Measurements from ENCODE around the gene GNAI3. TPM values are rescaled to one million over a fixed set of nuclear protein-coding genes. Genes with fewer than 3 reads are reported as not detected.

Gene GNAI3
- total RNA-seq, 2 experiments from 2014 or later = 5.1 to 5.4 TPM

DNA sequence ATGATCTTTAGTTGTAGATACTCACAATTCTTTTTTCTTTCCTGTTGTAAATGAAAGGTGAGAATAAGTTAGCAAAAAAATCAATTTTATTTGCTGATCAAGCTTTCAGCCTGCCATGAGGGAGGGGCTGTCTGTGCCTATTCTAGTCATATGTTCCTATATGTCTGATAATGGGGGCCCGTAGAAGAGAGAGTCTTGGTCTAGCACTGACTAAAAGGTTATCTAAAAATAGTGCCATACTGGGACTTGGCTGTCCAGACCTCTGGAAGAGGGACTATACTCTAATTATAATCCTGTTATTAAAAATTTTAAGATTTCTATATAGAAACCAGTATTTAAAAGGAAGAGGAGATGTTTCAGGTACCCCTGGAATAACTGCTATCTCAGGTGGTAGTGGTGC, 18.6 kb downstream of the GNAI3 start:
- TF ChIP-seq, protein P1, sequence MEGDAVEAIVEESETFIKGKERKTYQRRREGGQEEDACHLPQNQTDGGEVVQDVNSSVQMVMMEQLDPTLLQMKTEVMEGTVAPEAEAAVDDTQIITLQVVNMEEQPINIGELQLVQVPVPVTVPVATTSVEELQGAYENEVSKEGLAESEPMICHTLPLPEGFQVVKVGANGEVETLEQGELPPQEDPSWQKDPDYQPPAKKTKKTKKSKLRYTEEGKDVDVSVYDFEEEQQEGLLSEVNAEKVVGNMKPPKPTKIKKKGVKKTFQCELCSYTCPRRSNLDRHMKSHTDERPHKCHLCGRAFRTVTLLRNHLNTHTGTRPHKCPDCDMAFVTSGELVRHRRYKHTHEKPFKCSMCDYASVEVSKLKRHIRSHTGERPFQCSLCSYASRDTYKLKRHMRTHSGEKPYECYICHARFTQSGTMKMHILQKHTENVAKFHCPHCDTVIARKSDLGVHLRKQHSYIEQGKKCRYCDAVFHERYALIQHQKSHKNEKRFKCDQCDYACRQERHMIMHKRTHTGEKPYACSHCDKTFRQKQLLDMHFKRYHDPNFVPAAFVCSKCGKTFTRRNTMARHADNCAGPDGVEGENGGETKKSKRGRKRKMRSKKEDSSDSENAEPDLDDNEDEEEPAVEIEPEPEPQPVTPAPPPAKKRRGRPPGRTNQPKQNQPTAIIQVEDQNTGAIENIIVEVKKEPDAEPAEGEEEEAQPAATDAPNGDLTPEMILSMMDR (IDR thresholded peaks at IDR 0.05) = no peak
- H3K9me3 ChIP-seq (ENCODE audit: control insufficient read depth in 1 of 2, insufficient read depth in 1 of 2, low read length in 2 of 2) = no peaks in the 10 kb centered on the region
- H3K36me3 Mint-ChIP-seq (ENCODE audit: low read depth) = no peaks in the 10 kb centered on the region
- ChIA-PET CTCF (interaction anchor here (1.6 kb wide), 1 partner anchor 34 kb away, joined by 3 read pairs; no protein-coding TSS in a partner anchor), POLR2A (no interaction called here)
- H3K9me3 Mint-ChIP-seq = no peaks in the 10 kb centered on the region
- H3K4me3 Mint-ChIP-seq = no peak overlapping the region
- H3K27ac ChIP-seq (ENCODE audit: low read depth in 1 of 2, low read length in 2 of 2) = no peak overlapping the region
- no peak for DNase-seq
- peaks cover 2% of the 10 kb centered on the region for H3K36me3 ChIP-seq (ENCODE audit: insufficient read depth, low read length)
- H3K4me1 ChIP-seq (ENCODE audit: insufficient read depth, low read length) = peaks cover 21% of the 10 kb centered on the region
- H3K27me3 ChIP-seq (ENCODE audit: control insufficient read depth in 1 of 2, insufficient read depth in 2 of 2, low read length in 2 of 2) = no peaks in the 10 kb centered on the region
- intact Hi-C loops (cut with DNase I, micrococcal nuclease) = no loop called here
- no peak overlapping the region for H3K4me3 ChIP-seq (ENCODE audit: low read length)
- no peaks in the 10 kb centered on the region for H3K27me3 Mint-ChIP-seq
- peaks cover 38% of the 10 kb centered on the region for H3K4me1 Mint-ChIP-seq (ENCODE audit: low read depth)
- ATAC-seq (ENCODE audit: poor library complexity) = no peak
- no peak overlapping the region for H3K27ac Mint-ChIP-seq

DNA sequence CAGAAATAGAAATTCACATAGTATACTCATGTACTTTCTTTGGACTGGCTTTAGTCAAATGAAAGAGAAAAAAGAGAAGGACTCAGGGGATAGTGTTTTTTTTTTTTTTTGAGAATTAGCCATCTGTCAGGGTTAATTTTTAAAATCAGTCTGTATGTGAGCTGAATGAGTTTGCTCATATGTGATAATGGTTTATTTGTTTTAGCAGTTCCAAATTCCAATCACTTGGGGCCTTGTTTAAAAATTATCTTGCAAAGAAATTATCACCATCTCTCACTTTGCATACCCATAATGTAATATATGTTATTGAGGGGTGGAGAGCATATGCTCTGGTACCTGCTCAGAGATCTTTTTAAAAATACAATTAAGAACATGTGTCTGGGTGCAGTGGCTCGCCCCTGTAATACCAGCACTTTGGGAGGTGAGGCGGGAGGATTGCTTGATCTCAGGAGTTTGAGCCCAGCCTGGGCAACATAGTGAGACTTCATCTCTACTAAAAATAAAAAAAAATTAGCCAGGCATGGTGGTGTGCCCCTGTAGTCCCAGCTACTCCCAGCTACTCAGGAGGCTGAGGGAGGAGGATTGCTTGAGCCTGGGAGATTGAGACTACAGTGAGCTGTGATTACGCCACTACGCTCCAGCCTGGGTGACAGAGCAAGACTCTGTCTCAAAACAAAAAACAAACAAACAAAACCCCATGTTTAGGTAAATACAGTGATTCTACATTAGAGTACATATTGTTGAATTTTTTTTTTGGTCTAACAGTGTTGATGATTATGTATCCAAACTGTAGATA, 19.7 kb downstream of the GNAI3 start:
- no peak for DNase-seq
- no peak overlapping the region for H3K27ac ChIP-seq (ENCODE audit: low read depth in 1 of 2, low read length in 2 of 2)
- ChIA-PET CTCF (interaction anchor here (1.6 kb wide), 1 partner anchor 35 kb away, joined by 3 read pairs; no protein-coding TSS in a partner anchor), POLR2A (interaction anchor here (1.9 kb wide), 1 partner anchor 12 kb away, joined by 5 read pairs; no protein-coding TSS in a partner anchor)
- H3K36me3 ChIP-seq (ENCODE audit: insufficient read depth, low read length) = peaks cover 2% of the 10 kb centered on the region
- no peaks in the 10 kb centered on the region for H3K27me3 ChIP-seq (ENCODE audit: control insufficient read depth in 1 of 2, insufficient read depth in 2 of 2, low read length in 2 of 2)
- no peaks in the 10 kb centered on the region for H3K9me3 Mint-ChIP-seq
- no peaks in the 10 kb centered on the region for H3K9me3 ChIP-seq (ENCODE audit: control insufficient read depth in 1 of 2, insufficient read depth in 1 of 2, low read length in 2 of 2)
- peak overlapping the region; percentile 32 for H3K27ac Mint-ChIP-seq
- H3K4me3 Mint-ChIP-seq = no peak overlapping the region
- no peak overlapping the region for H3K4me3 ChIP-seq (ENCODE audit: low read length)
- intact Hi-C loops (cut with DNase I, micrococcal nuclease) = no loop called here
- peaks cover 19% of the 10 kb centered on the region for H3K4me1 ChIP-seq (ENCODE audit: insufficient read depth, low read length)
- H3K4me1 Mint-ChIP-seq (ENCODE audit: low read depth) = peaks cover 36% of the 10 kb centered on the region
- H3K27me3 Mint-ChIP-seq = no peaks in the 10 kb centered on the region
- TF ChIP-seq, protein P1 (IDR thresholded peaks at IDR 0.05) = no peak
- peaks cover 9% of the 10 kb centered on the region for H3K36me3 Mint-ChIP-seq (ENCODE audit: low read depth)
- ATAC-seq (ENCODE audit: poor library complexity) = no peak

DNA sequence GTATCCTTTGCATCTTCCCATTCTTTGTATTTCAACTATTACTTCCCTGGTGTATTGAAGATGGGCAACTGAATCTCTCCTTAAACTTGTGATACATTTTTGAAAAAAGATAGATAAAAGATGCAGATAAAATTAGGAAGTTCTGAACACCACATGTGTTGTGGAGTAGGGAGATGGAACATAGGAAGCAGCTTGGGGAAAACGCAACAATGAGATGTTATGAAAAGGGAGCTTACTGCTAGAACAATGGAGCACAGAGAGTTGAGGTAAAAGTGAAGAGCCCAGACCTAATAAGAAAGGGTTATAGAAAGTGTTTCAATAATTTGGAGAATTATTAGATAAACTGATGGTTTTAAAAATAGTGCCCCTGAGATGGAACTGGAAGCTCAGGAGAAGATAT, 20.9 kb downstream of the GNAI3 start:
- Mint-ChIP-seq H3K27me3 (no peaks in the 10 kb centered on the region), H3K4me3 (no peak overlapping the region), H3K9me3 (no peaks in the 10 kb centered on the region), H3K4me1 (ENCODE audit: low read depth) (peaks cover 34% of the 10 kb centered on the region), H3K27ac (no peak overlapping the region), H3K36me3 (ENCODE audit: low read depth) (peaks cover 16% of the 10 kb centered on the region)
- ChIA-PET CTCF (interaction anchor here (1.2 to 2.3 kb wide), 3 partner anchors 20 to 71 kb away, joined by 4 to 7 read pairs (median 4); partner anchors contain the start of gene GNAI3), POLR2A (interaction anchor here (0.7 to 2.1 kb wide), 3 partner anchors 10 to 58 kb away, joined by 3 to 11 read pairs (median 5); partner anchors contain the start of gene GNAI3)
- Histone ChIP-seq H3K27ac (ENCODE audit: low read depth in 1 of 2, low read length in 2 of 2) (no peak overlapping the region), H3K36me3 (ENCODE audit: insufficient read depth, low read length) (peaks cover 10% of the 10 kb centered on the region), H3K27me3 (ENCODE audit: control insufficient read depth in 1 of 2, insufficient read depth in 2 of 2, low read length in 2 of 2) (no peaks in the 10 kb centered on the region), H3K4me1 (ENCODE audit: insufficient read depth, low read length) (peaks cover 16% of the 10 kb centered on the region), H3K4me3 (ENCODE audit: low read length) (no peak overlapping the region), H3K9me3 (ENCODE audit: control insufficient read depth in 1 of 2, insufficient read depth in 1 of 2, low read length in 2 of 2) (no peaks in the 10 kb centered on the region)
- DNase-seq (no peak), ATAC-seq (ENCODE audit: poor library complexity) (no peak)
- intact Hi-C loops (cut with DNase I, micrococcal nuclease) = no loop called here
- TF ChIP-seq, protein P1 (IDR thresholded peaks at IDR 0.05) = no peak
